K562 (cell line): ENCODE data around the gene ZBTB22. TPM values are rescaled to one million over a fixed set of nuclear protein-coding genes. Genes with fewer than 3 reads are reported as not detected.
A peak's percentile ranks its signal among the peaks of the same experiment; 100 is the strongest.

Source experiments
- BACH1 ChIP-seq: fragments of 200-800 bp; sonication (Bioruptor generic); IDR thresholded peaks from 2 replicates; pipeline ENCODE4 v1.6.1; 2016; ENCODE audit warnings: missing genetic modification characterization, missing compliant biosample characterization
- CEBPZ ChIP-seq: fragments of 150-350 bp; IDR thresholded peaks from 2 replicates; pipeline ENCODE4 v1.6.1; 2014; ENCODE audit warnings: low read depth, mild to moderate bottlenecking, low read length, borderline replicate concordance
- EP300 ChIP-seq: IDR thresholded peaks from 2 replicates; pipeline ENCODE4 v1.6.1; 2012; ENCODE audit warnings: low read length, improper control_type of control experiment
- FOXK1 ChIP-seq: sonication (generic); formaldehyde crosslinking; IDR thresholded peaks from 2 replicates; pipeline ENCODE4 v1.8.0; 2022; ENCODE audit warnings: missing genetic modification reagents, mild to moderate bottlenecking, borderline replicate concordance
- FOXK2 ChIP-seq, 2 experiments: fragments of 450-650 bp; IDR thresholded peaks in 1 of 2; conservative IDR thresholded peaks in 1 of 2; 2 replicates each; pipeline ENCODE4 v1.6.1; 2016; ENCODE audit warnings: low read depth in 2 of 2, mild to moderate bottlenecking in 1 of 2
- IFI16 ChIP-seq: fragments of 250-450 bp; sonication (Bioruptor Pico); IDR thresholded peaks from 2 replicates; pipeline ENCODE4 v2.1.2; 2022; ENCODE audit warnings: mild to moderate bottlenecking, inconsistent platforms
- IRF1 ChIP-seq: sonication (generic); formaldehyde crosslinking; IDR thresholded peaks from 2 replicates; pipeline ENCODE4 v1.8.0; 2022; ENCODE audit warnings: missing genetic modification reagents, mild to moderate bottlenecking, borderline replicate concordance
- MAZ ChIP-seq, 2 experiments: fragments of 450-650 bp in 1 of 2; sonication (generic) in 1 of 2; formaldehyde crosslinking; IDR thresholded peaks in 1 of 2; conservative IDR thresholded peaks in 1 of 2; 2 replicates each; pipeline versions ENCODE4 v1.4.0 to v1.5.0; 2020; ENCODE audit warnings: mild to moderate bottlenecking in 1 of 2, missing genetic modification reagents in 1 of 2
- PTTG1 ChIP-seq: fragments of 450-650 bp; IDR thresholded peaks from 2 replicates; pipeline ENCODE4 v1.6.1; 2016; ENCODE audit warnings: low read depth, mild to moderate bottlenecking, missing genetic modification characterization, missing compliant biosample characterization
- RBM17 ChIP-seq: fragments of 200-400 bp; formaldehyde crosslinking; IDR thresholded peaks from 2 replicates; pipeline ENCODE4 v1.6.1; 2017; ENCODE audit warnings: low read depth, mild to moderate bottlenecking, low read length, borderline replicate concordance
- SMARCE1 ChIP-seq: fragments of 450-650 bp; IDR thresholded peaks from 2 replicates; pipeline ENCODE4 v1.7.1; 2016; ENCODE audit warnings: mild to moderate bottlenecking
- SNIP1 ChIP-seq: fragments of 450-650 bp; IDR thresholded peaks from 2 replicates; pipeline ENCODE4 v1.7.1; 2017; ENCODE audit warnings: low read depth, mild to moderate bottlenecking
- ZBED1 ChIP-seq: IDR thresholded peaks from 2 replicates; pipeline ENCODE4 v1.6.1; 2014
- ZBTB33 ChIP-seq: sonication (generic); formaldehyde crosslinking; IDR thresholded peaks from 2 replicates; pipeline ENCODE4 v1.8.1; 2023; ENCODE audit warnings: mild to moderate bottlenecking, missing genetic modification reagents
- ZBTB7A ChIP-seq: IDR thresholded peaks from 2 replicates; pipeline ENCODE4 v1.6.1; 2011; ENCODE audit warnings: low read depth, mild to moderate bottlenecking, low read length, moderate library complexity, borderline replicate concordance; ENCODE audit not compliant: control insufficient read depth
- ZBTB8A ChIP-seq: fragments of 450-650 bp; IDR thresholded peaks from 2 replicates; pipeline ENCODE4 v1.6.1; 2018; ENCODE audit warnings: mild to moderate bottlenecking, moderate library complexity; ENCODE audit not compliant: partially characterized antibody
- ZNF121 ChIP-seq: sonication (generic); formaldehyde crosslinking; conservative IDR thresholded peaks from 2 replicates; pipeline ENCODE4 v1.8.0; 2022; ENCODE audit warnings: missing genetic modification reagents
- ZNF140 ChIP-seq: fragments of 250-450 bp; sonication (Bioruptor Pico); IDR thresholded peaks from 2 replicates; pipeline ENCODE4 v1.8.0; 2021; ENCODE audit warnings: moderate library complexity, mild to moderate bottlenecking, inconsistent platforms
- ZNF354B ChIP-seq: fragments of 250-450 bp; sonication (Bioruptor Pico); IDR thresholded peaks from 2 replicates; pipeline ENCODE4 v1.4.0; 2020
- ZNF589 ChIP-seq: fragments of 200-800 bp; sonication (Bioruptor generic); IDR thresholded peaks from 2 replicates; pipeline ENCODE4 v1.6.1; 2016; ENCODE audit warnings: low read depth, missing genetic modification characterization, missing compliant biosample characterization
- ZNF780A ChIP-seq: fragments of 250-450 bp; sonication (Bioruptor Pico); IDR thresholded peaks from 2 replicates; pipeline ENCODE4 v1.5.0; 2021; ENCODE audit warnings: mild to moderate bottlenecking
- polyA plus RNA-seq, 8 experiments: library from polyadenylated mRNA; depleted of rRNA in 4 of 8; stranded (reverse) in 5 of 8; unstranded in 3 of 8; fragments of >200 nt; fragmentation: Nextera tagmentation in 2 of 8; fragmentation: Illumina TruSeq in 1 of 8; extraction: Ambion mirVana in 2 of 8; extraction: Trizol in 1 of 8; gene quantifications; 2 replicates each; pipeline versions ENCODE4 v1.2.1 to v1.2.3, GENCODE V29; 2011 to 2014; ENCODE audit warnings: inconsistent platforms in 1 of 8, missing spikeins in 1 of 8
- total RNA-seq, 7 experiments: library from RNA; depleted of rRNA in 6 of 7; stranded (reverse); fragments of >200 nt in 6 of 7; fragmentation: Illumina TruSeq in 2 of 7; extraction: Trizol in 2 of 7; gene quantifications; 2 replicates each; pipeline versions ENCODE4 v1.2.1 to v1.2.3, GENCODE V29; 2011 to 2021; ENCODE audit warnings: low replicate concordance in 1 of 7
- TF ChIP-seq, protein P1 (sequence below): fragments of 450-650 bp; formaldehyde crosslinking; IDR thresholded peaks from 2 replicates; pipeline ENCODE4 v1.4.0; 2022; ENCODE audit warnings: mild to moderate bottlenecking, moderate library complexity

Gene ZBTB22
- total and polyA plus RNA-seq, 9 of the 15 experiments (the other 6 are each of a cell fraction or from before 2014, with no cell fraction given): 0.21 to 11.9 (median 7.1) TPM

DNA sequence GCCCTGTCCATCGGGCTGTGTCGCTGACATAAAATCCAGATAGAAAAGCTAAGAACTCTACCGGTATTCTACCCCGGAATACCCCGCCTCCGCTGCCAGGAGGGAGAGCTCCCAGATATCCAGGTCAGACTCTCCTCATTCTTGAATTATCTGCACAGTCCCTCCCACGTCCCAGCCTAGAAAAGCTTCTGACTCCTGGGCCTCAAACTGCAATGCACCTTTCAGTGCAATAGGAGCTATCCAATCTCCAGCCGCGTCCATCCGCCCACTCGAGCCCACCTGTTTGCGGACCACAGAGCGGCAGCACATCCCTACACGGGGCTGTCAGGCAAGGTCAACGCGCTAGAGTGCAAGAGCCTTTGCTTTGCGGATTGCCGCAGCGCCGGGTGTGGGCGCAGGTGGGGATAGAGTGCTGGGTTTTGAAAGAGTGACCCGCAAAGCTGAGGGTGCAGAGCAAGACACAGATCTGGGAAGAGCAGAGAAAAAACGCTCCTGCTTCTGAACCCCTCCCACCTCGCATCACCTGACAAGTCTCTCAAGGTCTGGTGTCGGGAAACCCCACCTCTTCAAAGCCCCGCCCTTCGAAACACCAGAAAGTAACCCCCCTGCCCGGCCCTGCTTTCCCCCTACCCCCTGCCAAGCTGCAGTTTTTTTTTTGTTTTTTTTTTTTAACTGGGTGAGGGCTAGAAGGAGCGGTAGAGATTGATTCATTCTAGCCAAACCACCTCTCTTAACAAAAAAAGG is 5.0 kb downstream of the ZBTB22 start (continued):
- TF ChIP-seq CEBPZ (no peak), MAZ (CRISPR knock-in tag; conservative IDR thresholded peaks at IDR 0.05 in 1 of 2, IDR thresholded peaks at IDR 0.05 in 1 of 2) (peak; percentile 38 to 48; a peak in 2 of 4 replicates), ZBTB33 (CRISPR knock-in tag) (no peak), ZBTB8A (no peak), IFI16 (no peak), ZNF780A (CRISPR knock-in tag) (no peak), ZNF589 (CRISPR knock-in tag) (no peak), ZNF140 (no peak), EP300 (no peak), IRF1 (CRISPR knock-in tag) (no peak), FOXK2 (conservative IDR thresholded peaks at IDR 0.05 in 1 of 2, IDR thresholded peaks at IDR 0.05 in 1 of 2; ENCODE audit: low read depth in 2 of 2) (no peak), ZNF121 (CRISPR knock-in tag) (no peak), RBM17 (no peak), FOXK1 (no peak), BACH1 (tag) (no peak), SMARCE1 (no peak; the same call in 1 of the 2 replicates), ZBTB7A (peak; percentile 68), PTTG1 (no peak), SNIP1 (no peak), ZNF354B (CRISPR knock-in tag) (no peak), ZBED1 (peak; percentile 28; the same call in 1 of the 2 replicates)
- TF ChIP-seq, protein P1, sequence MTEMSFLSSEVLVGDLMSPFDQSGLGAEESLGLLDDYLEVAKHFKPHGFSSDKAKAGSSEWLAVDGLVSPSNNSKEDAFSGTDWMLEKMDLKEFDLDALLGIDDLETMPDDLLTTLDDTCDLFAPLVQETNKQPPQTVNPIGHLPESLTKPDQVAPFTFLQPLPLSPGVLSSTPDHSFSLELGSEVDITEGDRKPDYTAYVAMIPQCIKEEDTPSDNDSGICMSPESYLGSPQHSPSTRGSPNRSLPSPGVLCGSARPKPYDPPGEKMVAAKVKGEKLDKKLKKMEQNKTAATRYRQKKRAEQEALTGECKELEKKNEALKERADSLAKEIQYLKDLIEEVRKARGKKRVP (CRISPR knock-in tag): no peak
